Measurements from ENCODE around the gene EIF4A2. TPM values are rescaled to one million over a fixed set of nuclear protein-coding genes. Genes with fewer than 3 reads are reported as not detected.

Gene EIF4A2
- total and polyA plus RNA-seq, 12 donors, result 231 to 476 (median 426) TPM

DNA sequence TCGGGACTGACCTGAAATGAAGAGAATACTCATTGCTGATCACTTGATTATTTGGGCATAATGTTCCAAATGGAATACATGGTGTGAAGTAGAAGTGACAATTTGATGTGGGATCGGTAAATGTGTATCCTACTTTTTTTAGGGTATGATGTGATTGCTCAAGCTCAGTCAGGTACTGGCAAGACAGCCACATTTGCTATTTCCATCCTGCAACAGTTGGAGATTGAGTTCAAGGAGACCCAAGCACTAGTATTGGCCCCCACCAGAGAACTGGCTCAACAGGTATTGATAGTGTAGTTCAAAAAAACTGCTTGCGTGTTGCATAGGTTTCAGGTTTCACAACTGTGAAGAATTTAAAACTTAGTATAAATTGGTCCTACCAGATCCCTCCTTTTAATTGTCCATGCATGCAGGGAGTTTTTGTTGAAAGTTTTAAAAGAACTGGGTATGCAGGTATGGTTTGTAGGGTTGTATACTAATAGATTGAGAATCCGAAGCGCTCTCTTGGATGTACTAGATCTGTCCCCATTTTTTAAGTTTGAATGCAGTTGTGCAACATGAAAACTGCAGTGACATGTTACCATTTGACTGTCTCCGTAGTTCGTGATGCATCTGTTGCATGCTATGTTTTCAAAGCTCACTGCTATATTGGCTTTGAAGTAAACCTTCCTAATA, 1.6 kb downstream of the EIF4A2 start:
- DNase-seq (no peak), ATAC-seq (no peak)
- Histone ChIP-seq H3K36me3 (peaks cover 0 to 61% (median 56%) of the 10 kb centered on the region in 9 donors), H3K27me3 (no peaks in the 10 kb centered on the region), H3K4me3 (peak overlapping the region; percentile 75 to 95 (median 90)), H3K4me1 (peaks cover 3 to 56% (median 47%) of the 10 kb centered on the region in 9 donors), H3K9me3 (no peaks in the 10 kb centered on the region), H3K27ac (peak overlapping the region in 5 of 10 donors; percentile 98 to 99 (median 98))
- intact Hi-C loops (cut with DNase I), result loop anchor here in 2 of 10 donors (5.0 kb wide), 2 partner anchors 213 to 218 kb away; partner anchors contain the start of genes DNAJB11 (in 1 of the 2) and TBCCD1 (in 1 of the 2)
- TF ChIP-seq, protein P1, sequence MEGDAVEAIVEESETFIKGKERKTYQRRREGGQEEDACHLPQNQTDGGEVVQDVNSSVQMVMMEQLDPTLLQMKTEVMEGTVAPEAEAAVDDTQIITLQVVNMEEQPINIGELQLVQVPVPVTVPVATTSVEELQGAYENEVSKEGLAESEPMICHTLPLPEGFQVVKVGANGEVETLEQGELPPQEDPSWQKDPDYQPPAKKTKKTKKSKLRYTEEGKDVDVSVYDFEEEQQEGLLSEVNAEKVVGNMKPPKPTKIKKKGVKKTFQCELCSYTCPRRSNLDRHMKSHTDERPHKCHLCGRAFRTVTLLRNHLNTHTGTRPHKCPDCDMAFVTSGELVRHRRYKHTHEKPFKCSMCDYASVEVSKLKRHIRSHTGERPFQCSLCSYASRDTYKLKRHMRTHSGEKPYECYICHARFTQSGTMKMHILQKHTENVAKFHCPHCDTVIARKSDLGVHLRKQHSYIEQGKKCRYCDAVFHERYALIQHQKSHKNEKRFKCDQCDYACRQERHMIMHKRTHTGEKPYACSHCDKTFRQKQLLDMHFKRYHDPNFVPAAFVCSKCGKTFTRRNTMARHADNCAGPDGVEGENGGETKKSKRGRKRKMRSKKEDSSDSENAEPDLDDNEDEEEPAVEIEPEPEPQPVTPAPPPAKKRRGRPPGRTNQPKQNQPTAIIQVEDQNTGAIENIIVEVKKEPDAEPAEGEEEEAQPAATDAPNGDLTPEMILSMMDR (IDR thresholded peaks at IDR 0.05), result no peak
- 6 to 11% methylated on average over 7 of the region's 7 CpGs for WGBS, 2 donors

DNA sequence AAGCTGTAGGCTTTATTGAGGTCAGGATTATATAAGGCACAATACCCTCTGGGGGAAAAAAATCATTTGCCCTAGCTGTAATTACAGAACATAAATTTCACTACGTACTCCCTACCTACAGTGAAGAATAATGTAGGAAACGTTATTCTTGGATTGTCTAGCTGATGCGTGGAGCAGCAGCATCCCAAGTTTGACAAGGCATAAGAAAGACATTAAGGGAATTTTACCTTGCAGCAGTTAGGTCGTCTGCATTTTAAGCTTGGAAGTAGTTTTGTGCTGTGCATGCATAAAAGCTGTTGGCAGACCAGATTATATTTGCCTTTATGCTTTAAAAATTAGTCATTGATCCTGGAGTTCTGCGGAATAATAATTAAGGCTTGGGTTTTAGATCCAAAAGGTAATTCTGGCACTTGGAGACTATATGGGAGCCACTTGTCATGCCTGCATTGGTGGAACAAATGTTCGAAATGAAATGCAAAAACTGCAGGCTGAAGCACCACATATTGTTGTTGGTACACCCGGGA, 2.2 kb downstream of the EIF4A2 start:
- no peak for DNase-seq
- 17 to 26% methylated on average over 7 of the region's 7 CpGs for WGBS, 2 donors
- intact Hi-C loops (cut with DNase I), result no loop called here
- no peak for ATAC-seq
- H3K9me3 ChIP-seq, result no peaks in the 10 kb centered on the region
- peaks cover 0 to 67% (median 62%) of the 10 kb centered on the region in 9 donors for H3K36me3 ChIP-seq
- TF ChIP-seq, protein P1 (IDR thresholded peaks at IDR 0.05), result no peak
- peaks cover 3 to 62% (median 47%) of the 10 kb centered on the region in 9 donors for H3K4me1 ChIP-seq
- H3K27ac ChIP-seq, result no peak overlapping the region
- H3K27me3 ChIP-seq, result no peaks in the 10 kb centered on the region
- H3K4me3 ChIP-seq, result peak overlapping the region; percentile 26 to 95 (median 86)

DNA sequence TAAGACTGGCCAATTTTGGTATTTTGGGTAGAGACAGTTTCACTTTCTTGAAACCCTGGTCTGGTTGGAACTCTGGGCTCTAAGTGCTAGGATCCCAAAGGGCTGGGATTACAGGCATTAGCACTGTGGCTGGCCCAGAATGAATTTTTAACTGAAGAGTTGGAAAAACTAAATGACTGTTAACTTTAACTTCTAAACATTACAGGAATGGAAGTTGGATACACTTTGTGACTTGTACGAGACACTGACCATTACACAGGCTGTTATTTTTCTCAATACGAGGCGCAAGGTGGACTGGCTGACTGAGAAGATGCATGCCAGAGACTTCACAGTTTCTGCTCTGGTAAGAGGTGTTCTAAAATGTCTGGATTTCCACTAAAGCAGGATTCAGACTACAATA, 3.5 kb downstream of the EIF4A2 start:
- peaks cover 0 to 78% (median 65%) of the 10 kb centered on the region in 9 donors for H3K36me3 ChIP-seq
- no peak for ATAC-seq
- H3K9me3 ChIP-seq, result no peaks in the 10 kb centered on the region
- H3K27me3 ChIP-seq, result no peaks in the 10 kb centered on the region
- peak overlapping the region in 1 of 10 donors; percentile 2 for H3K27ac ChIP-seq
- intact Hi-C loops (cut with DNase I), result no loop called here
- DNase-seq, result no peak
- peak overlapping the region in 5 of 10 donors; percentile 15 to 92 (median 84) for H3K4me3 ChIP-seq
- TF ChIP-seq, protein P1 (IDR thresholded peaks at IDR 0.05), result no peak
- WGBS, 2 donors, result 56 to 57% methylated on average over 3 of the region's 3 CpGs
- H3K4me1 ChIP-seq, result peaks cover 3 to 62% (median 47%) of the 10 kb centered on the region in 9 donors

DNA sequence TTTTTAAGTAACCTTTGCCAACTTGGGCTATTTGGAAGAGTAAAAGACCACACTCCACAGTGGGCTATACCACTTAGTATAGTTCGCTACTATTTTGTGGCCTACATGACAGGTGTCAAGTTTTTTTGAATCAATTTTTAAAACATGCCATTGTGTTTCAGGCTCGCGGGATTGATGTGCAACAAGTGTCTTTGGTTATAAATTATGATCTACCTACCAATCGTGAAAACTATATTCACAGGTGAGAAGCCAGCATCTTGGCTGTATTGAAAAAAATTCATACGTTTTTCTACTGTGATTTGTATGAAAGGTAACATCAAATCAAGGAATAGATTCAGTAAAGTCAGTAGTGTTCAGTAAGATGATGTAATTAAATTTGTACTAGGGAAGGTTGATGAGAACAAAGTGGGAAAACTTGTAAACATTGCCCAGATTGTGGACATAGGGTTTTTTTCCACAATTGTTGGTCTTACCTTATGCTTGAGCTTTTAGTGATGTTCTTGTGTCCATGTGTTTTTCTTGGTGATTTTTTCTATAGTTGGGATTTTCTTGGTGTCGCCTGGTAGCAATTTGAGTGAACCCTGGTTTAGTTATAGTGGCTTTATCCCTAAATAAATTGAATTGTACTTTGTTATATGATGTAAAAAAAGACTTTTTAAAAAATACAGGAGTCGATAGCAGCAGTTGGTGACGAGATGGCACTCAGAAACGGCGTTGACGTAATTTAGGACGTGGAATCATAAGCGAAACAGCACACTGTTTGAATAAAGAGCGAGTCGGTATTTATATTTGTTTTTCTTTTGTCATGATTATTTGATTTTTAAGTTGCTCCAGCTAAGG, 4.5 kb downstream of the EIF4A2 start:
- Histone ChIP-seq H3K36me3 (peaks cover 0 to 88% (median 65%) of the 10 kb centered on the region in 9 donors), H3K27me3 (no peaks in the 10 kb centered on the region), H3K4me3 (peak overlapping the region in 2 of 10 donors; percentile 91 to 92), H3K9me3 (no peaks in the 10 kb centered on the region), H3K4me1 (peaks cover 3 to 56% (median 44%) of the 10 kb centered on the region in 9 donors), H3K27ac (no peak overlapping the region)
- WGBS, 2 donors, result 76 to 78% methylated on average over 15 of the region's 15 CpGs
- ATAC-seq, result no peak
- TF ChIP-seq, protein P1 (IDR thresholded peaks at IDR 0.05), result no peak
- no peak for DNase-seq
- intact Hi-C loops (cut with DNase I), result no loop called here

Measured in heart right ventricle (tissue), 16 donors.